GM12801 (cell line): ENCODE measurements around the gene FLNA.

Experiments used
- TF ChIP-seq, protein P1 (sequence below): IDR thresholded peaks from one replicate; pipeline ENCODE4 v1.5.1; 2011; ENCODE audit warnings: control low read depth; ENCODE audit not compliant: insufficient read length; ENCODE audit errors: extremely low read depth

Gene FLNA

DNA sequence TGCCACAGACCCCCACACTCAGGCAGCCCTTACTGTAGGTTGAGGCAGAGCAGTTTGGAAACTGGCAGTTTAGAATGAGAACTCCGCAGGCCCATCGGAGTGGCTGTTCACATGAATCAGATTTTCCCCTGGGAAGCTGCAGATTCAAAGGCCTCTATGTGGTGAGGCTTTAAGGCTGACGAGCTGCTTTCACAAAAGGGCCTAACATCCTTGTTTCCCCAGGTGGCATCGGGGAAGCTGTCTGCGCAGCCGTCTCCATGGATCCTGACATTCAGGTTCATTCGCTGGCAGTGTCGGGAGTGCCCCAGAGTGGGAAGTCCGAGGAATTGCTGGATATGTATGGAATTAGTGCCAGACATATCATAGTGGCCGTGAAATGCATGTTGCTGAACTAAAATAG is 45.1 kb downstream of the FLNA start:
- TF ChIP-seq, protein P1, sequence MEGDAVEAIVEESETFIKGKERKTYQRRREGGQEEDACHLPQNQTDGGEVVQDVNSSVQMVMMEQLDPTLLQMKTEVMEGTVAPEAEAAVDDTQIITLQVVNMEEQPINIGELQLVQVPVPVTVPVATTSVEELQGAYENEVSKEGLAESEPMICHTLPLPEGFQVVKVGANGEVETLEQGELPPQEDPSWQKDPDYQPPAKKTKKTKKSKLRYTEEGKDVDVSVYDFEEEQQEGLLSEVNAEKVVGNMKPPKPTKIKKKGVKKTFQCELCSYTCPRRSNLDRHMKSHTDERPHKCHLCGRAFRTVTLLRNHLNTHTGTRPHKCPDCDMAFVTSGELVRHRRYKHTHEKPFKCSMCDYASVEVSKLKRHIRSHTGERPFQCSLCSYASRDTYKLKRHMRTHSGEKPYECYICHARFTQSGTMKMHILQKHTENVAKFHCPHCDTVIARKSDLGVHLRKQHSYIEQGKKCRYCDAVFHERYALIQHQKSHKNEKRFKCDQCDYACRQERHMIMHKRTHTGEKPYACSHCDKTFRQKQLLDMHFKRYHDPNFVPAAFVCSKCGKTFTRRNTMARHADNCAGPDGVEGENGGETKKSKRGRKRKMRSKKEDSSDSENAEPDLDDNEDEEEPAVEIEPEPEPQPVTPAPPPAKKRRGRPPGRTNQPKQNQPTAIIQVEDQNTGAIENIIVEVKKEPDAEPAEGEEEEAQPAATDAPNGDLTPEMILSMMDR: no peak

DNA sequence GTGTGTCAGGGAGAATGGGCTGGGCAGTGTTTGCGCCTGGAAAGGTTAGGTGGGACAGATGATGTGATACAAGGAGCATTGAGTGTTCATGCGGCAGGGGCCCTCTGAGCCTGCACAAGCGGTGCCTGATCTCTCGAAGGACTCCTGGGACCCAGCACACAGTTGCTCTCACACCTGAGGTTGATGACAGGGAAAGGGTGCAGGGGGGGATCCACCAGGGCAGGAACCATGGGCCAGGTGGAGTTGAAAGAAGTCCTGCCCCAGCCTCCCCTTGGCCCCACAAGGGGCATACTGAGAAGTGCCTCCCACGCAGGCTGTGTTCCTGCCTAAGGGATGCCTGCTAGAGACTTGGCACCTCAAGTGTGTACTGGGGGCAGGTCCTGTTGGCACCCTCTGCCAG is 45.8 kb downstream of the FLNA start:
- TF ChIP-seq, protein P1: no peak

DNA sequence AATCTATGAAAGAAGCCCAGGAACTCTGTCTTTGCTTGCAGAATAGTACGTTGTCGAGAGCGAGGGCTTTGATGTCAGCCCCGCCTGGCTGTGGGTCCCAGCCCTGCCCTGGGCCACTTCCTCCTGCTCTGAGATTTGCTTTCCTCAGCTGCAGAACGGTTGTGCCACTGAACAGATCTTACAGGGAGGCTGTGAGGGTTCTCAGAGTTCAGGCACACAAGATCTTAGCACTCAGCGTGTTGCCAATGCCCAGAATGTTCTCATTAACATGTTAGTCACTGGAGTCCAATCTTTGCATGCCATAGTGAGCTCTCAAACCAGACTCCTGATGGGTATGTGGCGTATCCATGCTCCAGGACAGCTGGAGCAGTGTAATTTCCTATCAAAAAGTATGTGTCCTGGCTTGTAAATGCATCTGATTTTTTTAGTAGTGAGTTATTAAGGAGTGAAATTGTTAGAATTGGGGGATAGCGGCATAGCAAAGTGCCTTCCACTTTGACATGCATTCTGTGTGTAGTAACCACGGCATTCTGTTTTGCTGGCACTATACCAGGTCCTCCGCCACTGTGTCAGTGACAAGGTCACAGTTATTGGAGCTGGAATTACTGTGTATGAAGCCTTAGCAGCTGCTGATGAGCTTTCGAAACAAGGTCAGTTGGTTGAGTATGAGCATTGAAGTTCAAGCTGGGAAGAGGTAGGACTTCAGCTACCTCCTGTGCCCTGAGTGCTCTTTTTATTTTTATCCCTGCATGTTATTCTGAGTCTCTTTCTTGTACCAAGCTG is 47.2 kb downstream of the FLNA start:
- TF ChIP-seq, protein P1: no peak

DNA sequence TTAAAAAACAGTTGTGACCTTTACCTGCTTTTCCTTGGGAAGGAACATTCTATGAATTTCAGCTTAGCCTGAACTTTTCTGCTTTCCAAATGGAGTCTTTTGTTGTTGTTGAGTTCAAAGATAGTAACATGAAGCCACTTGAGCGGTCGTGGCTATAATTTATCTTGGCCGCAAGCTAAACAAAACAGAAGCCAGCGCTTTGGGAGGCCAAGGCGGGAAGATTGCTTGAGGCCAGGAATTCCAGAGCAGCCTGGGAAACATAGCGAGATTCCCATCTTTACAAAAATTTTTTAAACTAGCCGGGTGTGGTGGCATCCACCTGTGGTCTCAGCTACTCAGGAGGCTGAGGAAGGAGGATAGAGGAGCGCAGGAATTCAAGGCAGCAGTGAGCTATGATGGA is 48.9 kb downstream of the FLNA start:
- TF ChIP-seq, protein P1: no peak

DNA sequence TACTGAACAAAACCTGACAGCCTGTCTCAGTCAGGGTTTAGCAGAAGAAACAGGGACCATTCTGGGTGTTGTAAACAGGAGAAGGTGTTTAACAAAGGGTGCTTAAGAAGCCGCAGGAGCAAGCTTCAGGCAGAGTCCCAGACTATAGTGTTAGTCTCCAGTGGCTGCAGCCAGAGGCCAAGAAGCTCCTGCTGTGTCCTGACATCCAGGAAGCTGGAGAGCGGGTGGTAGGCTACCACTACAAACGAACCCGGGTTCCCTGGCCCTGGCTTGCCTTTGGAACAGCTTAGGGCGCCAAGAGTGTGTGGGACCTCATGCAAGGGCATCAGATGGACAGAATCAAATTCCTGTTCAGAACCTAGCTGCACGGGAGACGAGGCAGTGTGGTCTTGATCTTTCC is 50.9 kb downstream of the FLNA start:
- TF ChIP-seq, protein P1: no peak

DNA sequence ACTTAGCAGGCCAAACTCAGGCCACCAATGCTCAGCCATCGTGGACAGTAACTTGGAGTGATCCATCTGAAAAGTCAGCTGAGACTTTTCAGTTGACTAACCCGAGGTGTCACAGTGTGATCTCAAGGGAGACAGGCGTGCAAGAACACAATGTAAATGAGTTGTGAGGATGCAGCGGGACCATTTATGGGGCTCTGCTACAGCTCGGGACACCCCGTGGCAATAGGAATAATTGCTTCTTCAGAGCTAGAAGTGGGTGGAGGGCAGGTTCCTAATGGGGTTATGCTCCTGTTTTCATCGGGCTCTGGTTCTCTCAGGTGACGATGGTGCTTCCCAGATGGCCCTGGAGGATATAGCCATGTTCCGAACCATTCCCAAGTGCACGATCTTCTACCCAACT is 51.5 kb downstream of the FLNA start:
- TF ChIP-seq, protein P1: no peak

DNA sequence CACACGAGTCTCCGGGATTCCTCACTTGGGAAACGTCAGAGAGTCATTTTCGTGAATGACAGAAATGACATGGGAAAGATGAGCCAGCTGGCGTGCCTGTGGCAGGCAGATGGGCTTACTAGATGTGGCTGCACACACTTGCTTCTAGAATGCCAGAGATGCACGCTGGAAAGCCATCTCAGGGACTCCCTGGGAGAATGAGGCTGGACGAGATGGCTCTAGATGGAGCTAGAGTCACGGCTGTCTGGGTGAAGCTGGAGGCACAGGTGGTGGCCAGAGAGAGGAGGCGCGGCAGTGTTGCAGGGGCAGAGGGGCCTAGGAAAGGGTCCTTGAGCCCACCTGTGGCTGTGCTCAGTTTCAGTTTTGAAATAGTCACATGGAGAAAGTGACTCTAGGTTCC is 52.8 kb downstream of the FLNA start:
- TF ChIP-seq, protein P1: no peak
